H4 (cell line): ENCODE measurements around the gene CDH13. TPM values are rescaled to one million over a fixed set of nuclear protein-coding genes. Genes with fewer than 3 reads are reported as not detected.

Experiments used
- DNase-seq: peaks from one replicate; pipeline ENCODE4 v3.0.0-alpha.2; 2015; ENCODE audit warnings: low spot score
- total RNA-seq: library from RNA; depleted of rRNA; stranded (reverse); fragments of >200 nt; shearing (Covaris generic); gene quantifications from 2 replicates; pipeline ENCODE4 v1.2.3, GENCODE V29; 2014

Gene CDH13
- total RNA-seq, 1 experiment from 2014 or later = not detected

DNA sequence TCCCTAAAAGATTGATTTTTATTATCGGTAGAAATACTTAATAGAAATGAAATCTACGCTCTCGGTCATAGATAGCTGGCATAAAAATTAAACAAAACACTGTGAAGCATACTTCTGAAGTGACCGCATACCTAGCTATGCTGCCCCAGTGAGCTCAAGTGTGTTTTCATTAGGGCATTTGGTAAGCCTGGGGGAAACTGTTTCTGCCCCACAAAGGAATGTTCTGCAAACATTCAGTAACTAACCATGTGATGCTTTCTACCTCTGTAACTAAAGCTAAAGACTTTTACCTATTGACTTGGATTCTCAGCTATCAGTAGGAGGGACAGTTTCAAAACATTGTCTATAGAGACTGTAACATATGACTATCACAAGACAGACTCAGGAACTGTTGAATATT, 1087.5 kb downstream of the CDH13 start:
- no peak for DNase-seq

DNA sequence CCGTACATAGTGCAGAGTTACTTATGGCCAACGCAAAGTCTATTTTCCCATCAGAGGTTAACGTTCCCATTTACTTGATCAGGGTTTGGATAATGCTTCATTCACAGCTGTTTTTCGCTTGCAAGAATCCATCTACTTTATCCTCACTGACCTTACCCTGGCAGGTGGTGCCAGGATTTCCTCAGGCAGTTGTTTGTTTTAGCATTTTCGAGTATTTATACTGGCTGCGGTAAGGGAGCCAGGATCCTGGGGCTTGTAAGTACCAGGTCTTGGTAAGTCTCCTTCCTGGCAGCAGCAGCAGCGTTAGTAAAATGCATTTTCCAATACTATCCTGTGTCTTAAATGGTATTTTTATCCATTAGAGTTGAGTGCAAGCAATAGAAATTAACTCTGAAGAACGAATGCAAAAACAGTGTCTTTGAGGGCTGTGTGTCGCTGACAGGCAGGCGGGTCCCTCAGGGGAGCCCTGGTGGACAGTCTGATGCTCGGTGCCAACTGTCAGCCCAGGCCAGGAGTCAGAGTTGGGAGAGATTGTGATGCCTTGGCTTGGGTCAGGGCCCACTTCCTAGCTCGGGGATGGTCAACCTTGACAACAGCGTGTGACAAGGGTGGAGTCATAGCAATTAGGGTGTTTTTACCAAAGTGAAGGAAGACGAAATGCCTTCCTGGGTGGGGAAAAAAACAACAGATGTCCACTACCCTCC, 1088.6 kb downstream of the CDH13 start:
- DNase-seq = peak; percentile 30

DNA sequence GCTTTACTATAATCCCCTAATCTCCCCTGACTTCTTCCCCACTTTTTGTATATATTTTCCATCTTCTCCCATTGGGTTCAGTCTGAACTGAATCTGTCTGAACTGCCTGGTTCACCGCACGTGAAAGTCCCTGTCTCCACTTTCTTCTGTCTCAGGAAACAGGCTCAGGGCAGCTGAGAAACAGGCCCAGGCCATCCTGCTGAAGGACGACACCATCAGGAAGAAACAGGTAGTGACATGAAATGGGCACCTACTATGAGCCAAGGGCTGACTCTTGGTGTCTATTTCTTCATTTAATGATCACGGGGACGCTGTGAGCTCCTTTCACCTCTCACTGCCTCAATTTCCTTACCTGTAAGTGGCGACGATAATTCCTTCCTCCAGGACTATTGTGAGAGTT, 1090.5 kb downstream of the CDH13 start:
- no peak for DNase-seq

DNA sequence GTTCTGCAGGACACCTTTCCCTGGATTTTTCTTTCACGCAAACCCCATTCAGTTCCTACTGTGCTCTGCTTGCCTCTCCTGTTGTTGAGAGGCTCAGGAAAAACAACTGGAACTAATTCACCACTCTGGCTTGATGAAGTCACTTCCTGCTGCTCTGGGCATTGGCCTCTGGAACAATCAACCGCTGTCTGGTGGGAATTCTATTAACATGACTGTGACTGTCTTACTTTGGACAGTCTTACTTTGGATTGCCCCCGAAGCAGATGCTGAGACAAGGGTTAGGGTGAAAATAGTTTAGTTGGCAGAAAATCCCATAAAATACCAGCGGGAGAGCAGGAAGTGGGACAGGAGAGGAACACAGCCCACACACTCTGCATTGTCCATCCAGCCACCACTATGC, 1091.0 kb downstream of the CDH13 start:
- DNase-seq = peak; percentile 45

DNA sequence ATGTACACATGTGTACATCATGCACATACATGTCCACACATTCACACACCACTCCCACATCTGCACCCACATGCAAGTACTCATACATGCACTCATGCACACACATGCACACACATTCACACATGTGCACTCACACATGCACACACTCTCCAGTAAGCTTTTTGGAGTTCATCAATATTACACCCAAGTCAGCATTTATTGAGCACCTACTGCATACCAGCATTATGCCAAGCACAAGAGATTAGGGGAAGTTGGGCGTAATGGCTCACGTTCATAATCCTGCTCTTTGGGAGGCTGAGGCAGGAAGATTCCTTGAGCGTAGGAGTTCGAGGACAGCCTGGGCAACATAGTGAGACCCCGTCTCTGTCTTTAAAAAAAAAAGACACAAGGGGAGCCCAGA, 1093.4 kb downstream of the CDH13 start:
- DNase-seq = no peak

DNA sequence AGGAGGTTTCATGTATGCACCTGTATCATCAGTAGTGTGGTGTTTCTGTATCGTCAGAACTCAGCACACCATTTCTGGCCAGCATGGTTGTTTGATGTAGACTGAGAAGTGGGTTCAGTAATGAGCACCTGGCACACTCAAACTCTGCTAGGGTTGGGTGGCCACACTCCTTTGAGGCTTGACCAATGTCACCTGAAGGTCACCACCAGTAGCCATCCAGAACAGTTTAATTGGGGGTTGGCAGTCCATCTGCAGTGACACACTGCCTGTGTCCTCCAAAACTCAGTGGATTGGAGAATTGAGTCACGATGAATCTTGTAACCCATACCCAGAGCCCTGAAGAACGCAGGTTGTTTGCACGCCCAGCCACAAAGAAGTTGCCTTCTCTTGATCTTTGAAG, 1094.2 kb downstream of the CDH13 start:
- DNase-seq = no peak

DNA sequence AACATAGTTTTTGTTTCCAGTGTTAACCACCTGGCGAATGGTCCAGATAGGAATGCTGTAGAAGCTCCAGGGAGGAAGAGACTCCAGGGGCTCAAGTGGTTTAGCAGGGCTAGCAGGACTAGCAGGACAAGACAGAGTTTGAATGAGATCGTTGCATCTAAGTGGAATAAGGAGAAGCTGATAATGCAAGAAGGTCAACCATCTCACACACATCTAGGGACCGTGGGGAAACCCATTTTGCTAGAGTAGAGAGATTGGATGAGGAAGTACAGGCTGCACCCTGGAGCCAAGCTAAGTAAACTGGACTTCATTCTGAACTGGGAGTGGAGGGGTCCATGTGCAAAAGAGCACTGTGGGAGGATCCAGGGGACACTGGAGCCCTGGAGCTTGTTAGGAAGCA, 1094.9 kb downstream of the CDH13 start:
- no peak for DNase-seq

DNA sequence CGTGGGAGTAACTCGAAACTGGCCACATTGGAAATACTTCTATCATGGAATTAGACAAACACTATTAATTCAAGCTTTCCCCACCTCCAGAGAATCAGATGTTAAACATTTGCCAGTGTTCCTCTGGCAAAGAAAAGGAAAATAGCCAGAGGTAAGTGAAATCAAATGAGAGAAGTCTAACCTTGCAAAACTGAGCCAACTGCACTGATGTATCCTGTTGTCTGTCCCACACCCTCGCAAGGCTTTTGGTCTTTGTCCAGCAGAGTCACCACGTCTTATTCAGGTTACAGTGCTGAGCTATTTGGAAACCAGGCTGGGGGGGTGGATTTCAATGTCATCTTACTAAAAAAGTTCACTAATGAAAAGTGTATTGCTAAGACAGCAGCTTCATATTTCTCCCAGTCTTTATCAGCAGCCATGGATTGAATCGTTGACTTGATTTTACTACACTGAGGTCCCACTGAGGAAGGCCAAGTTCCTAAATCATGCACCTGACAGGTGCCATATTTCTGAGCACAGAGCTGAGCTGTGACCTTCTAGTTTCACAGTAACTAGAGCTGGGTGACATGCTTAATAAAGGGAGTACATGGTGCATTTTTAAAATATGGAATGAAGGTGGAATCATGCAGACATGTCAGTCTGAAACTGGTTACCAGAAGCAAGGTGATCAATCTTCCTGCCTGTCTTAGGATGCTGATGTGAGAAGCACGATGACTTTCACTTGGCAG, 1095.9 kb downstream of the CDH13 start:
- no peak for DNase-seq

DNA sequence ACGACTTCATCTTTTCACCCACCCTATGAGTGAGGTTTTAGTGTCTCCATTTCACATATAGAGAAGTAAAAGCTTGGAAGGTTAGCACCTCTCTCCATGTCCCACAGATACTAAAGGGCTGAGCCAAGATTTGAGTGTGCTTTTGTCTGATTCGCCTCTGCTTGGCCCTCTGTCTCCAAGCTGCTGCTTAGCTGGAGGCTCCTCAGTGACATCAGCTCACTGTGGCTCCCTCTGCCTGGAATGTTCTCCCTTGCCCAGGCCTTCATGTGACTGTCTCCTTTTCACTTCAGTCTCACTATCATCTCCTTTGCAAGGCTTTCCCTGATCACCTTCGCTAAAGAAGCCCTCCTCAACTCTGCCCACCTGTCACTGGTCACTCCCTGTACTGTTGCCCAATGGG, 1096.5 kb downstream of the CDH13 start:
- DNase-seq = no peak

DNA sequence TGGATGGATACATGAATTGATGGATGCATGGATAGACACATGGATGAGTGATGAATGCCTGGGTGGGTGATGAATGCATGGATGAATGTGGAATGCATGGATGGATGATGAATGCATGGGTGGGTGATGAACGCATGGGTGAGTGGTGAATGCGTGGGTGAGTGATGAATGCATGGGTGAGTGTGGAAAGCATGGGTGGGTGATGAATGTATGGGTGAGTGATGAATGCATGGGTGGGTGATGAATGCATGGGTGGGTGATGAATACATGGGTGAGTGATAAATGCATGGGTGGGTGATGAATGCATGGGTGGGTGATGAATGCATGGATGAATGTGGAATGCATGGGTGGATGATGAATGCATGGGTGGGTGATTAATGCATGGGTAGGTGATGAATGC, 1097.1 kb downstream of the CDH13 start:
- no peak for DNase-seq

DNA sequence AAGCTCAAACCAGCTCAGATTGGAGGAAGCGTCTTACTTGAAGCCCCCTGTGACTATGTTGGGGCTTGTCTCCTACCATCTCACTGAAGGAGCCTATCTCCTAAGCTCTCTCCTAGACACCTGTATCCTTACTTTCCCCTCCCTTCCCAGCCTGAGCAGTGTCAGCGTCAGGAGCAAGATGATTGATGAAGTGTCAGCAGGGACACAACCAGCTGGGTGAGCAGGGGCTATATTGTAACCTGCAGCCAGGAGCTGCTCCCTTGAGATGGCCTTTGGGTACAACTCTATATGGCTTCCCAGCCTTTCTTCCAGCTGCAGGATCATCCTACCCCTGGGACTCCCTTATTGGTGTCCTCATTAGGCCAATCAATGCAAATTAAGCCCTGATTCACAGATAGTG, 1097.8 kb downstream of the CDH13 start:
- DNase-seq = no peak

DNA sequence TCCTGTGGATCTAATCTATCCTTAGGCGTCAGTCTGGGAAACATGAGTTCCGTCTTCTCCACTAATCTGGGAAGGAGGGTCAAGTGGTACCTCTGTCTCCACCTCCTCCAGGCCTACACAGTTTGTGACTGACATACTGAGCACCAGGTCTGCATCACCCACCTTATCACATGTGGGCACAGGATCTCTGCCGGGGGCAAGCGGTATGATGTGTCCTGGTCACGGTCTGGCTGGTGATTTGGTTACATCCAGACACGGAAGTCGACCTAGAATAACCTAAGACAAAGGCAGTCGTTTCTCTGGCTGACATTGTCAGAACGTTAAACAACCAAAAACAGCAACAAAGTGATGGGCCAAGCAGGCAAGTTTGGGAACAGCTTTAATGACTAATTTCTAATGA, 1098.5 kb downstream of the CDH13 start:
- DNase-seq = no peak

DNA sequence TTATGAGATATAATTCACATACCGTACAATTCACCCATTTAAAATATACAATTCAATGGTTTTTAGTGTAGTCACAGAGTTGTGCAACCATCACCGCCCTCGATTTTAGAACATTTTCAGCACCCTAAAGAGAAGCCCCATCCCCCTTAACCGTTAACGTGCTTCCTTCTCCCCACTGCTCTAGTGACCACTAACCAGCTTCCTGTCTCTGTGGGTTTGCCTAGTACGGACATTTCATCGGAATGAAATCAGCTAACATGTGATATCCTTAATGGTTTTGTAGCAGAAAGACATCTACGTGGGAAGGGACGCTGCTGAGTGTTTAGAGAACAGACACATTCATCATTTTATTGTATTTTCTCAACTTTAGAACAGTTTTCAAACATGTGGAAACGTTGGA, 1100.2 kb downstream of the CDH13 start:
- peak; percentile 79 for DNase-seq

DNA sequence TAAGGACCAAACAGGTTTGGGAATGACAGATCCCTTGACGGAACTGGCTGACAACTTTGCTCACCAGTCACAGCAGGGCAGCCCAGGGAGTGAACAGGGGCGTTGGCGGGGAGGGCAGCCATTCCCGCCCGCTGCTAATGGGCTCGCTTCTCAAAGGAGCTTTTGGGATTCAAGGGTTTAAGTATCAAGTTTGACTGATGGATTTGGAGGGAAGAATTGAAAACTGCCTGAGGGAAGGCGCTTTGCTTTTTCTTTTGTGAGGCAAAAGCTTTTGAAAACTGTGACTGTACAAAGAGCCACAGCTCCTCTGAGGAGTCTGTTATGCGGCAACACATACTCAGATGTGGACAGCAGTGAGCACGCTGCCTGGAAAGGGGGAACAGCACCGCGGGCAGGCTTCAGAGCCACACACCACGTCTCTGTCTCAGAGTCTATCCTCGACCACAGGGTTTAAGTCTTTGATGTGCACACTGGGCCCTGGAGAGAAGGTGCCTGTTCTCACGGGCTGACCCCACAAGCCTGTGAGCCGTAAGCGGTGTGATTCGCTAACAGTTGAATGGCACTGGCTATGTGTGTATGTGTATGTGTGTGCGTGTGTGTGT, 1101.1 kb downstream of the CDH13 start:
- DNase-seq = no peak

DNA sequence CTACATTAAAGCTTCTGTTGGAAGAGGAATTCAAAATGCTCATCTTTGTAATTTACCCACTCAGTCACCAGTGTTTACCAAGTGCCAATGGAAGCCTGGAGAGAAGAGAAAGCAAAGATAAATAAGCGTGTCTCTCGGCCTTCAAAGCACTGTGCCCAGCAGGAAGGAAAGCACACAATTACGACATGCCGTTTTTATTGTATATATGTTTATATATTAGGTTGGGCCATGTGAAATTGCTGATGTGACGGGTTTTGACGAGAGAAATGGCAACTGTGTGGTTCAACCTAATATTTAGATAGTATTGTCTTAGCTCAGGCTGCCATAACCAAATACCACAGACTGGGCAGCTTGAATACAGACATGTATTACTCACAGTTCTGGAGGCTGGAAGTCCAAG, 1101.7 kb downstream of the CDH13 start:
- DNase-seq = no peak

DNA sequence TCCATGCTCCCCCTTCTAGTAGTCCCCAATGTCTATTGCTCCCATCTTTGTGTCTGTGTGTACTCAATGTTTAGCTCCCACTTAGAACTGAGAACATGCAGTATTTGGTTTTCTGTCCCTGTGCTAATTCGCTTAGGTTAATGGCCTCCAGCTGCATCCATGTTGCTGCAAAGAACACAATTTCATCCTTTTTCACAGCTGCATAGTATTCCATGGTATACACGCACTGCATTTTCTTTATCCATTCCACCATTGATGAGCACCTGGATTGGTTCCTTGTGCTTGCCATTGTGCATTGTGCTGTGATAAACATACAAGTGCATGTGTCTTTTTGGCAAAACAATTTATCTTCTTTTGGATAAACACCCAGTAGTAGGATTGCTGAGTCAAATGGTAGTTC, 1104.0 kb downstream of the CDH13 start:
- DNase-seq = no peak

DNA sequence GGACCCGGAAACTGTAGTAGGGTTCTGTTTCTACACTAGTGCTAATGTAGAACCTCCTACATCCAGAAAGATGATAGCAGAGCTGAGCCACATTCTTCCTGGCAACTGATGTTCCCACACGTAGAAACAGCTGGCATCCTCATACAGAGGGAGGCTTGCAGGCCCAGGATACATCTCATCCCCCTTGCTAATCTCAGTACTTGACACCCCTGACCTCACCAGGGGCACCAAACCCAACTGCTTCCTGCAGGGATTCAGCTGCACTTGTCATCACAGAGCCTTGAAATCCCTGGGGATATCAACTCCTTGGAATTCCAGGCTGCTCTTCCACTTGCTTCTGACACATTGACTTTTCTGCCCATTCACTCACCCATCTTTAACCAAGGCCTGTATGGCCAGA, 1105.8 kb downstream of the CDH13 start:
- DNase-seq = no peak

DNA sequence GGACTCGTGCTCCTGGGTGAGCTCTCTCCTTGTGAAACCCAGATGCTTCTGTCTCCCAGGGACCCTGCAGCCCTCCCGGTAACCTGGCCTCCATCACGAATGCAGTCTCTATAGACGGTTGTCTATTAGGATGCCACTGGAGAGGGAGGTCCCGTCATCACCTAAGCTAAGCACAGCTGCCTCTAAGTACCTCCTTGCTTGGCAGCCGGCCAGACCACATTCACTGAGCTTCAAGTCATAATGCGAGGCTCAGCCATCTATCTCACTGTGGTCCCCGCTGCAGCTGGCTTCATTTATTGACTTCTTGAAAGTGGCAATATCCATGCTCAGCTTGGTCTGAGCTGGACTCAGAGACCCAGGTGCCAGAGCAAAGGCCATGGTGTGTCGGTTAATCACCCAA, 1106.5 kb downstream of the CDH13 start:
- DNase-seq = no peak

DNA sequence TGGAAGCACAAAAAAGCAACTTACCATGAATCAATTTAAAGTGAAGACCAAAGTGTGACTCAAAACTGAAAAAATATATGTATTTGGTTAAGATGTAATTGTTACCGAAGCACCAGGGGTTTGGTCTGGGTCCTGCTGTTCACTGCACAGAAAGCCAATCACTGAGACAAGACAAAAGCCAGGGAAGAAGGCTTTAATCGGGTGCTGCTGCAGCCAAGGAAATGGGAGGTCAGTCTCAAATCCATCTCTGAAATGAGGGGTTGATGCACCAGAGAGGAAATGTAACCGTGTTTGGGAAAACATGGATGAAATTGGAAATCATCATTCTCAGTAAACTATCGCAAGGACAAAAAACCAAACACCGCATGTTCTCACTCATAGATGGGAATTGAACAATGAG, 1107.4 kb downstream of the CDH13 start:
- DNase-seq = no peak

DNA sequence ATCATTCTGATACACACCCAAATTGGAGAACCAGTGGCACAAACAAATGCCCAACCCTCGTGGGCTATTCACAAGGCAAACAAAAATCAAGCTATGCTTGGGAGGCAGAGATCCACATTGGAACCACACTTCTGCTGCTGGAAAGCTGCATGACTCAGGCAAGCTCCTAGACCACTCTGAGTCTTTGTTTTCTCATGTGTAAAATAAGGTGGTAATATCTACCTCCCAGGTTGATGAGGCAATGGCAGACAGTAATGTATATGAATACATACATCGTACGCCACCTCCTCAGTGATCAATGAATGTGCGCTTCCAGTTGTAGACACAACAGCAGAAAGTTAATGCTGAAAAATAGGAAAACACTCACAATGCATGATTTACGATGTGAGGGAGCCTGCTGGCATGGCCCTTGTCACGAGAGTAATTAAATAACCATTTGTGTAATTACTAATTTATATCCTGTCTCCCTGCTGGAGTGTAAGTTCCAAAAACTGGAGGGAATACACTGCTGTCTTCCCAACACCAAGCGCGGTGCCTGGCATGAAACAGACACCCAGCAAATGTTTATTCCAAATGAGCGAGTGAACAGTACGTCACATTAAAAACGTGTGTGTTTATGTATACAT, 1111.1 kb downstream of the CDH13 start:
- DNase-seq = no peak

DNA sequence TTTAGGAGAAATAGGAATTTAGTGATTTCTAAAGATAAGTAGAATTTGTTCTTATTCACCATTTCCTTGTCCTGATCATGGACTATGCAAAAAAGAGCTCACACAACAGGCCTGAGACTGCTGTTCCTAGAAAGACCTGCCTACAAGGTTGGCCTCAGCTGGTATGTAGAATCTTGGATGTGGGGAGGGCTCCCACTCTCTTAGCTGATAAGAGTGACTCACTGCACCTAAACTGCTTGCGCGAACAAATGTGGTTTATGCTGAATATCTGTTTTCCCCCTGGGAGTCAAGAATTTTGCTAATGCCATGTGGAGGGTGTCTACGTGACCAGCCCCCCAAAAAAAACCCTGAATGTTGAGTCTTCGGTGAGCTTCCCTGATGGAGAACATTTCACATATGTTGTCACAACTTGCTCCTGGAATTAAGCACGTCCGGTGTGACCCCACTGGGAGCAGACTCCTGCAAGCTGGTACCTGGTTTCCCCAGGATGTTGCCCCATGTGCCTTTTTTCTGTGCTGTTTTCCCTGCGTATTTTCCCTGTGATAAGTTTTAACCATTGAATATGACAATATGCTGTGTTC, 1112.2 kb downstream of the CDH13 start:
- no peak for DNase-seq

DNA sequence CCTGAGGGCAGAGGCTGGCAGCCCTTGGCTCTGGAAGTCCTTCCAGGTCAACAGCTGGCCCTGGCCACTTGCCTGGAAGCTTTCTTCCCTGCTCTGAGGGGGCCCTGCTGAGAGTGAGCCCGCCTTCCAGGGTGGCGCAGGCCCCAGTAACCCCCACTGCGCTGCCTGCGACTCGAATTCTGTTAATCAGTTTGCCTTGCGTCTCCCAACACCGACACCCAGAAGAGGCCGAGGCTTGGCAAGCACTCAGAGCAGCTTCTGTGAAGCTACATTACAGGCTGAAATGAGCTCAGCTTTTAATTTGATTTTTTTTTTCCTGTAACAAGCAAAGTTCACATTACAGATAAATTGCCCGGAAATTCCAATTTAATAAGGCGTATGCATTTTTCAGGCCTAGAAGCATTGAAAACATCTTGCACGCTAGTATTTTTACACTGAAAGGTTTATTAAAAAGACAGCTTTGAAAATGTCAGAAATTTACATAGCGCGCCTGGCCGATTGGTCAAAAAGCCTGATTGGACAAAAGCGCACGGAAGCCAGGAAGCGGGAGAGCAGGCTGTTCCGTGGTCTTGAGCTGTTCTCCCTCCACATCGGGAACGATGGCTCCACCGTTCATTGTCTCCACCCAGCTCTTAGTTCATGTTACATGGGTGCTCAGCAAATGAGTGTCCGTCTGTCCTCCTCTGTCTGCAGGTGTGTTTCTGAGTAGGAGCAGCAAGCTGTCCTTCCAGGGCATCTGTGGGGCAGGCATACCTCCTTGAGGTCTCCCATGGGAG, 1115.5 kb downstream of the CDH13 start:
- DNase-seq = no peak
